Measurements from ENCODE around the gene NACC2.

DNA sequence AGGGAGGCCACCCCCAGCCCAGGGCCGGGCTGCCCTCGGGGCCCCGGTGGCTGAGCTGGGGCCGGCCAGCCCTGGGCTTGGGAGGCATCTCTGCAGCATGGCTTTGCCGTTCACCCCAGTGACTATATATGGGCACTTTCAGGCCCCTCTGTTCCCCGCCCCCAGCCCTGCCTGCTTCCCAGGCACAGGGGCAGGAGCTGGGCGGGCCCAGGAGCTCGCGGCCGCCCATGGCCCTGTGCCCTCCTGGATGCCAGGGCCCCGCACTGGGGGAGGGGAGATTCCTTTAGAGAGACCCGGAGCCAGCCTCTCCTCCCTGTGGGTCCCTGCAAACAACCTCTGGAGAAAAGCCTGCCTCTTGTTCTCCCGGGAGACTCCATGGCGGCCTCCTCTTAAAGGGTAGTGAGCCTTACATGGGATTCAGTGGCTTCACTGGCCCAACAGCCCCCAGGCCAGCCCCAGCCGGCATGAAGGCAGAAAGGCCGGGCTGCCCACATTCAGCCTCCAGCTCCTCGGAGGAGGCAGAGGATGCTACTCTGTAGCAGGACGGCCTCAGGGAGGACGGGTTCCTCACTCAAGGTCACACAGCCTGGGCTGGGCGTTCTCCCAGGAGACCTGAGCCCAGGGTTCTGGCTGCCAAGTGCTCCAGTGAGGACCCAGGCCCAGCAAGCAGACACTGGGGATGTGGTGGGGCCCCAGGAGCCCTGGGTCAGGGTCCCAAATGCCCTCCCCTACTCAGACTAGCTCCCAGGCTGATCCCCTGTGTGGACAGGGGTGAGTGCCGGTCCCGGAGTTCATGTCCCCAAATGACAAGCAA is 4.1 kb downstream of the NACC2 start:
- no peak for TF ChIP-seq CTCF (IDR thresholded peaks at IDR 0.05)
- TF ChIP-seq ZFX (IDR thresholded peaks at IDR 0.05; ENCODE audit: borderline replicate concordance) = no peak

Data from 22Rv1 (cell line).